CD4-positive, alpha-beta T cell treated with Interleukin-21 for 1 hour (primary cell): Measurements from ENCODE around the gene CFAP46.
"Not testable (repeated sequence)": the region's sequence is repeated elsewhere in the genome, so short reads cannot be mapped to it uniquely, and the experiment has no call there.

Experiments
- DNase-seq: peaks from one replicate; pipeline ENCODE4 v3.0.0-alpha.2; 2020

CFAP46 gene

DNA sequence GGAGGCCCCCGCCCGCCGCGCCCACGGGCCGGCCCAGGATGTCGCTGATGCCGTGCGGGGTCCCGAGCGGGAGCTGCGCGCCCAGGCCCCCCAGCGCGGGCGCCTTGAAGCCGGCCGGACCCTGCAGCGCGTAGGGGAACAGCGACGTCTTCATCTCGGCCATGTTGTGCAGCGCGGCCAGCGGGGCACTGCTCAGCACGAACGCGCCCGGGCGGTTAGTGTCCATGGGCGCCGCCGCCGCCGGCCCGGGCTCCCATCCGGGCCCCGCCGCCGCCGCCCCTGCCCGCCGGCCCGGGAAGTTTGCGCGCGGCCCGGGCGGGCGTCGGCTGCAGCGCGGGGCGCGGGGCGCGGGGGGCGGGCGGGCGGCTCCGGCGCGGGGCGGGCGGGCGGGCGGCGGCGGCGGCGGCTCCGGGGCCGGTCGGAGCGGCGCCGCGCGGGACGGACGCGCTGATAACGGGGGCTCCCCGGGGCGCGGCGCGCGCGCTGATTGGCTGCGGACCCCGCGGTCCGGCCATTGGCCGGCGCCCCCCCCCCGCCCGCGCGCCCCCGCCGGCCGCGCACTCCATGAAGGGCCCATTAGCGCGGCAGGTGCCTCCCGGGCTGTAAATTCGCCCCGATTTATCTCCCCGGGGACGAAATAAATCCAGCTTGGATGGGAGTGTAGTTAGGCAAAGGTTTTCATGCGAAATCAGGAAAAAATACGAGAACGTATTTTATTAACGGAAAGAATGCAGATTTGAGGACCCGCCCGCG is 156.5 kb downstream of the CFAP46 start, which contains the start of gene NKX6-2:
Gene NKX6-2, minus strand, starts transcription at position 425 of the 753 bp plus-strand sequence. Its CDS starts 199 bp downstream, at position 226.
- DNase-seq, result no peak

DNA sequence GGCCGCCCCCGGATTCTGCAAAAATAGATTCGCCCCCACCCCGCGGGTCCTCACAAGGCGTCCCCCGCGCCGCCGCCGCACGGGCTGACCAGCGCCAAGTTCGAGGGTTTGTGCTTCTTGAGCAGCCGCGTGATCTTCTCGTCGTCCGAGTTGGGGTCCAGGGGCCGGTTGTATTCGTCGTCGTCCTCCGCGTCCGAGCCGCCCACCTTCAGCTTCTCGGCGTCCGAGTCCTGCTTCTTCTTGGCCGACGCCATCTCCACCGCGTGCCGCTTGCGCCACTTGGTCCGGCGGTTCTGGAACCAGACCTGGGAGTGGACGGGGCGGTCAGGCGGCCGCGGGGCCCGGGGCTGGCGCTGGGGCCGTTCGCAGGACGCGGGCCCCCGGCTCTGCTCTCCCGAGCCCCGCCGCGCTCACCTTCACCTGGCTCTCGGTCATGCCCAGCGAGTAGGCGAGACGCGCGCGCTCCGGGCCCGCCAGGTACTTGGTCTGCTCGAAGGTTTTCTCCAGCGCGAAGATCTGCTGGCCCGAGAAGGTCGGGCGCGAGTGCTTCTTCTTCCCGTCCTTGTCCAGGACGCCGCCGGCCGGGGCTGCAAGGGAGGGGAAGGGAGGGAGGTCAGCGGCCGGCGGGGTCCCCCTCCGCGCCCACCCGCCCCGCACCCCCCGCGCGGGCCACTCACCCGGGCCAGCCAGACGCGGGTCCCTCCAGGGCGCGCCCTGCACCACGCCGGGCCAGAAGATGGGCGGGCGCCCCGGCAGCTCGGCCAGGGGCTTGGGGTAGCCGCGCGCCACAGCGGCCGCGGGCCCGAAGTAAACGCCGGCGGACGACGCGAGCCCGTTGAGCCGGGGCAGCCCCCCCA is 157.3 kb downstream of the CFAP46 start:
- no peak for DNase-seq

DNA sequence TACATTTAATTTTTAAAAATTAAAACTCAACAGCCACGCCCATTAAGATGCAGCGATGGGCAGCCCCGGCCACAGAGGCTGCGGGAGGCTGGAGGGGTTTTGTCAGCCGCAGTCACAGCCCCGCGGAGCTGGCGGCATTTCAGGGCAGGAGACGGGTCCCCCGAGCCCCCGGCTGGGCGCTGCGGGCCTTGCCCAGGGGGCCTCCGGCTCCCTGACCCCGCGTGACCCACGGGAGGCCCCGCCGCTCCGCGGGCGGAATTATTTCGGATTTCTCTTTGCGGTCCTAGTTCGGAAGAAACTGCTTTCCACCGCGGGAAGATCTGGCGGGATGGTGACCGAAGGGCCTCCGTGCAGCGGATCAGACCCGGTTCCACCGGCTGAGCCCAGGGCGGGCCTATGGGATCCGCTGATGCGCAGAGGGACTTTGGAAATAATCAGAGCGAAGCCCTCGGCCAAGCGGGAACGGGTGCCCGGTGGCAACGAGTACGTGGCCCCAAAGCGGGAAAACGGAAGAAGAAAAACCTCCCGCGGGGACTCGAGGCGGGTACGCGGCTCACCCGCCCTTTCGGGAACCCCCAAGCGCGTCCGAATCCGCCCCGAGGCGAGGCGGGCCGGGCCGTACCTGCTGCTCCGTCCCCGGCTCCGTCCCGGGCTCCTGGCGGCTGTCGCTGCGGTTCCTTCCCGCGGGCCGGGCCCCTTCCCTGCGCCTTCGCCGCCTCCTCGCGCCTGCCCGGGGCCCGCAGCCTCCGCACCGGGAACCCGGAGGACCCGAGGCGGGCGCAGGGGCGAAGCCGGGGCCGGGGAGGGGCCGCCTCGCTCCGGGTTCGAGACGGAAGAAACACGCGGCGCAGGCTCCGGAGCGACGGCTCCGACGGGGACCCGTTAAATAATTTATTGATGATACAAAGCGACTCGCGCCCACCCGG is 158.2 kb downstream of the CFAP46 start:
- DNase-seq, result no peak

DNA sequence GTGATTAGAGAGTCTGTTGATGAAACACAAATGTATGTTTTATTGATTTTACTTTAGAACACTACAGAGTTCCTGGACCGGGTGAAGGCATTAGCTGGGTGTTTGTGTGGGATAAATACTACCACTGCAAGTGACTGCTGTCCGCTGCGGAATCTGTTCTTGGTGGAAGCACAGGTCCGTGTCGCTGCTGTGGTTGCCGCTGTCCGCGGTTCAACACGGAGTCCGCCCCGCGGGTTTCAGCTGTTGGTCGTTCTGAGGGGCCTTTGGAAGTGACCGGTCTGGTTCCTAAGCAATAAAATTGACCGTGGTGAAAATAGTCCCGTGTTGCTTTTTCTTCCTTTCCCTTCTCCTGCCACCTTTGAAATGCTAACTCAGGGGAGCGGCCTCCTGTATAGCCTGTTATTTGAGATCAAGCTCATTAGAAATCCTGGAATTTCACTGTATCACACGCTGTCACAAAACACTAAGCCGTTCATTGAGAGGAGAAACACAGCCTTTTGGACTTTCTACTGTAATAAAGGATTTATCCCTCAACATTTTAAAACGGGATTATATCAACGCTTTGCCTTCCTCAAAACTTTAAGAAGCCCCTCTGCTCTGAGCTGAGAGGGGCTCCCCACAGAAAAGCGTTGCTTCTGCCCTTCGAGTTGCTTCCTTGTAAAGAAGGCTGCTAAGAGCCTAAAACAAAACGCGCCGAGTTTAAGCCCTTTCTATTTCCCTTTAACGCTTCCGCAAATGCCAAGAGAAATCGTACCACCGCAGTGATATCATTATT is 159.0 kb downstream of the CFAP46 start:
- DNase-seq, result no peak

DNA sequence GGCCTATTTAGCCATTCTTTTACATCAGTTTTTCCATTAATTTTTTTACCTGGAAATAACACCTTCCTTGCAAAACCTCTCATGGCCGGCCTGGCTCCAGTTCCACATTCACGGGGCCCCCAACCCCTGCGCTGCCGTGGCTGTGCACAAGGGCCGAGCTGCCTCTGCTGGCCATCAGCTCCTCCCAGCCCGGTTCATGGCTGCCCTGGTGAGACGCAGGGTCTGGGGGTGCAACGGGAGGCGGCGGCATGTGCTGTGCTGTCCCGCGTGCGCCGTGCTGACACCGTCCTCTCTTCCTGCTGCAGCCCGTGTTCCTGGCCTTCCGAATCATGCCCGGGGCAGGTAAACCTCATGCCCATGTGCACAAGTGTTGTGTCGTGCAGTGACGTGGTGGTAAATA is 160.8 kb downstream of the CFAP46 start:
- no peak for DNase-seq

DNA sequence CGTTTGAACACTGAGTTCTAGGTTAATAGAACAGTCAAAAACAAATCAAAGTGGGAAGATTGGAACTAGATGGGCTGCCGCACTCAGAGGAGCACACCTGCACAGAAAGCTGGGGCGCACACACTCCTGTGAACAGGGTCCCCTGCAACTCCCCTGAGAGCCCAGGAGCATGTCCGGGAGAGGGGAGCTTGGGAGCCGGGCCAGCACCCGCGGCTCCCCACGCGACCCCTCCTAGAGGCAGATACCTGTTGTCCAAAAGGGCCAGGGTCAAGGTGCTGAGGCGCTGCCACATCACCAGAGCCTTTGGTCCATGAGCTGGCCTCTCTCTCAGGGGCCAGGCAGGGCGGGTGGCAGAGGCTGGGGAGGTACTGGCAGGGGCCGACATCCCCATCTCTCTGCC is 162.0 kb downstream of the CFAP46 start:
- DNase-seq, result no peak

DNA sequence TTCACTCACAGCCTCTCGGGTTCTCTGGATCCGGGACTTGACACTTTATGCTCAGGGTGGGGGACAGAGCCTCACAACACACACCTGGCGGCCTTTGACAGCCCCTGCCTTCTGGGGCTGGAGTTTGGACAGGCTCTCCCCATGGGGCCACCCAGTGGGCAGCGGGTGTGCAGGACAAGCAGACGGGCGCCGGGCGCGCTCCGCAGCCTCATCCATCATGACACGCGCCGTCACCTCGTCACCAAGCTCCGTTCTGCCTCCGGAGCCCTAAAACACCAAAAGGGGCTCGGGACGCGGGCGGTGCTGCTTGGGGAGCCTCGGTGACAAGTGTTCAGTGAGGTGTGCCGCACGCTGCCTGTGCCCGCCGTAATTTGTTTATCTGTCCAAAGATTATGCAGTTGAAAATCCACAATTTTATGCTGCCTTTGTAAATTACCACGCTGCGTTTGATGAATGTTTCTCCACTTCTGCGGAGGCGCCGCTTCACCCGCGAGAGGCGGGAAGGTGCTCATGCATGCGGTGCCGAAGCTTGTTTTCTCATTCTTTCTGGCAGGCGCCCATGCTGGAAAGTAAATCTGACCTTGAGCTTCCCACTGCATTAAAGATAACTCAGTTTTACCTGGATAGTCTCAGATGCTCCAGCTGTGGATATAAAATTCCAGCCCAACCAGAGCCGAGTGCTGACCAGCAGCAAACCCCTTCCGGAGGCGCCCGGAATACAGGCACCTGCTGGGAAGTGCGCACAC is 162.6 kb downstream of the CFAP46 start:
- no peak for DNase-seq

DNA sequence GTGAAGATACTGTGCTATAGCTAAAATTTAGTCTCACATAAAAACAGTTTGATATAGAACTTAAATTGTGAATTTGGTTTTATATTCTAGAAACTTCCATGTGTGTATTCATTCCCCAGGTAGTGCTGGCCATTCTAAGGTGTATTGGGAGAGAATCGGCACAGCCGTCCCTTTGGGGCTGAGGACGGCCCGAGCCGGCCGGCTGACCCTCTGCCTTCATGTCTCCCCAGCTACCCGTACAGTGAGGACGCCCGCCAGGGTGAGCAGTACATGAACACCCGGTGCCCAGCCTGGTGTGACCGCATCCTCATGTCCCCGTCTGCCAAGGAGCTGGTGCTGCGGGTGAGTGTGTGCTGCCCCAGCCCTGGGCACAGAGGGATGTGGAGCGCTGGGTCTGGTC is 164.9 kb downstream of the CFAP46 start:
- no peak for DNase-seq

DNA sequence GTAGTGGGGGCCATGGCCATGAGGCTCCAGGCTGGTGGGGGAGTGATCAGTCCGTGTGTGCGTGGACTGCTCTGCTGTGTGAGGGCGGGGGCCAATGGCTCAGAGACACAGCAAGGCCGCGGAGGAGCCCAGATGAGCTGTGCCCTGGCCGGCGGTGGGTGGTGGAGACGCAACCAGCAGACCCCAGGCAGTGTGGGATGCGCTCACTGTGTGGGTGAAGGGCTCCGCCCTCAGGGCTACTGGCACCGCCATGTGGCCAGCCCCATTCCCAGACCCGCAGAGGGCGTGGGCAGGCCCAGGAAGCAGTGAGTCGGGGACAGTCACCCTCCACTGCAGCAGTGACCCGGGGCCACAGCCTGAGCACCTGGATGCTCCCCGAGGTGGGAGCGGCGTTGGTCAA is 165.5 kb downstream of the CFAP46 start:
- DNase-seq, result no peak

DNA sequence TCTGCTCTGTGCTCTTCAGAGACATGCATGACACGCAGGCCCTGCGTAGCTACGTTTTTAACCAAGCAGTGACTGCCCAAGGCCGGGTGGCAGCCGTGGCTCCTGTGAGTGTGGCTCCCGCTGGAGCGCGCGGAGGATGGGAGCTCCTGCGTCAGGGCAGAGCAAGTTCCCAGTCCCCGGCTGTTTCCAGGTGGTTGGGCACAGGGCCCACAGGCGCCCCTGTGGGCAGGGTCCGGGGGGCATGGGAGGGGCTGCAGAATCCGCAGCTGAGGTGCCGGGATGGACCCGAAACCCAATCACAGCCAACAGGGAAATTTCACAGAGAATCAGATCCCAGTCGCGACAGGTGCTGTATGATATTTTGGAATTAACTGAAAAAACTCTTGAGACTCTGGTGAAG is 166.2 kb downstream of the CFAP46 start:
- no peak for DNase-seq

DNA sequence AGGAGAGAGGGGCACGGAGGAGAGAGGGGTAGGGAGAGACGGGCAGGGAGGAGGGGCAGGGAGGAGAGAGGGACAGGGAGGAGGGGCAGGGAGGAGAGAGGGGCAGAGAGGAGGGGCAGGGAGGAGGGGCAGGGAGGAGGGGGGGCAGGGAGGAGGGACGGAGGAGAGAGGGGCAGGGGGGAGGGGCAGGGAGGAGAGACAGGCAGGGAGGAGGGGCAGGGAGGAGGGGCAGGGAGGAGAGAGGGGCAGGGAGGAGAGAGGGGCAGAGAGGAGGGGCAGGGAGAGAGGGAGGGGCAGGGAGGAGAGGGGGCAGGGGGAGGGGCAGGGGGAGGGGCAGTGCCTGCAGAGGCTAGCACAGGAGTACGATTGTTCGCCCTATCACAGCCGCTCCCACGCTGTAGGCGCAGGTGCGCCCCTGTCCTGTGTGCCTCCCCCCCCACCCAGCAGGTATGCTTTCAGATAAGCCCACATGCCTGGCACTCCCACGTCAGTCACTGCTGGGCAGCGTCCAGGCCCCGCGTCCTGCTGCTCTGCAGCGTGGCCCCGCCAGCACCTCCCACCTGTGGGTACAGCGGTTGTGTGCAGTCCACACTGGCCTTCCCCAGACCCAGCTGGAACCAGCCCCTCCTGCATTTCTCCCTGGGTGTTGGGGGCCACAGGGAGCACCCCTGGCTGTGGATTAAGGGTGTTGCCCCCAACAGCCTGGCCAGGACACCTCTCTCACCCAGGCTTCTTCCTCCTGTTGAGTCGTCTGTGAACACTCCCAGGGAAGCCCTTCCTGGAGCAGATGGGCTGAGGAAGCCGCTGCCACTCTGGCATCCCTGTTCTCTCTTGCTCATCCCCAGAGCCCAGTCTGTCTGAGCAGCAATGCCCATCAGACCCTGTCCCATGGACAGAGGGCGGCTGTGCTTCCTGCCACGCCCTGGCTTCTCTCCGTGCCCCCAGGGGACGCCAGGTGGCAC is 167.2 kb downstream of the CFAP46 start:
- DNase-seq, result no peak

DNA sequence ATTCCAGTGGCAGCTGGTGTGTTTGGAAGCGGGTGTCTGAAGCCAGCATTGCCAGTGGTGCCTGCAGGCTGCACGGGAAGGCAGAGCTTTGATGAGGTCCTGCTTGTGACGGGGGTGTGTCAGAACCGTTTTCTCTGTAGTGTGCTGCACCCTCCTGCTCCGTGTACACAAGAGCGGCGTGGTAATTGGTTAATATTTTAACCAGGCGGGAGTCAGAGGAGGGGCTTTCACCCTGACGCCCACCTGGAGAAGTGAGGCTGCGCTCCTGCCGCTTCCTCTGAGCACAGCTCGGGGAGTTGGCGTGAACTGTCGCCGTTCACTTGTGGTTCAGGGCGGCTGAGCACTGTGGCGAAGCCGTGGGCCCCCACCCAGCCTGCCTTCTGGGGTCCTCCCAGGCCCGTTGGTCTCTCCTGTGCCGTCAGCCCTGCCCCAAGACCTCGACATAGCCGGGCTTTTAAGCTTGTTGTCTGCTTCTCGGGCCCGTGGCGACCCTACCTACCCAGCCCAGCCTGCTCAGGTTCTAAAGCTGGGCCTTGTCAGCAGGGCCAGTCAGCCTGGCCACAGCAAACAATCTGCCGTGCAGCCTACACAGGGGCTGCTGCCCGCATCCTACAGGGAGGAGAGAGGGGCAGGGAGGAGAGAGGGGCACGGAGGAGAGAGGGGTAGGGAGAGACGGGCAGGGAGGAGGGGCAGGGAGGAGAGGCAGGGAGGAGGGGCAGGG is 168.0 kb downstream of the CFAP46 start:
- no peak for DNase-seq

DNA sequence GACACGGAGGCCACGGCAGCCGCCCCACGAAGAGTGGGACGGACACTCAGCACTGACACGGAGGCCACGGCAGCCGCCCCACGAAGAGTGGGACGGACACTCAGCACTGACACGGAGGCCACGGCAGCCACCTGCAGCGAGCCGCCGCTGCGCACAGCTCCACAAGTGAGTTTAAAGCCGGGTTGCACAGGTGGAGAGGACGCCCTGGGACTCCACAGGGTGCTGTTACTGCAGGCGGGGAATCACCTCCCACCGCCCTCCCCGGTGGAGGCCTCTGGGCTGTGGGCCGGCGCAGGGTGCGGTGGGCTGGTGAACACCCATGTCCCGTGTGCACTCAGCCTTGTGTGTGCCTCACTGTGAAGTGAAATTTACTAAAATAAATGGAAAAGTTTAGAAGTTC is 169.6 kb downstream of the CFAP46 start:
- not testable (repeated sequence) for DNase-seq

DNA sequence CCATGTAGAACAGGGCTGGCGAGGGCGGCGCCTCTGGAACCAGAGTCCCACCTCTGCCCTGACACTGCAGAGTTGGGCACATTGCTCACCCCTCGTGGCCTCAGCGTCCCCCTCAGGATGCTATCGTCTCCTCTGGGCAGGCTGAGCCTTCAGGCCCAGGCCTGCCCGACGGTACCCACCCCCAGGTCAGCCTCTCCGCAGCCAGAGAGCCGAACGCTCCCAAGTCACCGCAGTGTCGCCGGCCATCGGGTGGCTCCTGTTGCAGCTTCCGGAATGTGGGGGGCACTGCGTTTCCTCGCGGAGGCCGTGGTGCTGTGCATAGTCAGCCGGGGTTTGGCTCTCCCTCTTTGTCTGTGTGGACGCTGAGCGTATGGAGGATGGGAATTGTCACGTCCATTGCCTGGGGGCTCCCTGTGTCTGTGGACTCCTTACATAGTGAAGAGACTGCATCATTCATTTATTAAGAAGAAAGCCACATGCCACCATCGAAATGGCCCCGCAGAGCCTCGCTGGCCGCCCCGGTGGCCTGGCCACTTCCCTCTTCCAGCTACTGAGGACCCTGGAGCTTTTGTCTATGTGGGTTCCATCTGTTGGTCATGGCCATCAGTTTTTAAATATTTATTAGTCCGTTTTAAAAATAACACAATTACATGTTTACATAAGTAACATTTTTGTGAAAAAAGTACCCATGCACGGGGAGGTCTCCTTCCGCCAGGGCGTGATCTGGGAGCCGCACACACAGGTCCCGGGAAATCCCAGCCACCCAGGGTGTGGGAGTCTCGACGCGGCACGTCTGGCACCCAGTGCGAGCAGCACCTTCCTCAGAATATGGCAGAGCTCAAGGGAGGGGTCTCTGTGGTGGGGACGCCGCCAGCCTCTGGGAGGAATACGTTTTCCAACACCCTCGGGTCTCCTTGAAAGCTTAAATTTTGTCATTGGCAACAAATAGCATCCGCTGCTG is 172.0 kb downstream of the CFAP46 start:
- no peak for DNase-seq

DNA sequence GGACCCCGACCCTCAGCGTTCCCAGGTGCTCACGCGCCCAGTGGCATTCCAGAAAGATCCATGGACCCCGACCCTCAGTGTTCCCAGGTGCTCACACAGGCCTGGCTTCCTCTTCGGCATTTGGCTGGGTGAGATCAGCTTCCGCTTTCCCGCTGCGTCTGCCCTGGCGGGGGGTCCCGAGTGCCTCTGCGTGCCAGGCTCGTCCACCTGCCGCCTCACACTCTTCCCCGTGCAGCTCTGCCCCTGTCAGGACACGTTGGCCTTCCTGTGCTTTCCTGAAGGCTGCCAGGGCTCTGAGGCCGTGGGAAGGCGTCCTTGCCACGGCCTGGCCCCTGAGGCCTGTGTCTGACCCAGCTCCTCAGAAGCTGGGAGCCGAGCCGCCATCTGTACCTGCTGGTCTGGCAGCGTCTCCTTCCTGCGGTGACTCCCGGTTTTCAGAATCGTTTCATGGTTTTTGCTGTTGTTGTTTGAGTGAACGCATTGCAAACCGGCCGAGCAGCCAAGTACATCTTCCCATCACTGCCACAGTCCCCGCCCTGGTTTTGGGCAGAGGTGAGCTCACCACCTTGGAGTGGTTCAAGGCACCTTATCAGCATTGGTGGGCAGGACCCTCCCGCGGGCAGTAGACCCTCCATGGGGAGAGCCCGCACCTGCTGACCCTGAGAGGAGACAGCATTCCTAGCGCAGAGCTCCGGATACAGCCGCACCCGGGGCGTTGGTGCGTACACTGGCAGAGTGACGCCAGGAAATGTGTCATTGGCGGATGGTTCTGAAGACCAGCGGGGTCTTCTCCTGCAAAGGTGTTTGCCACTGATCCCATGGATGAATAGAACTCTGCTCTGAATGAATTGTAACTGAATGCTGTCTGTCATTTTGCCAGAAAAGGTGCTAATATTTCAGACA is 173.8 kb downstream of the CFAP46 start:
- no peak for DNase-seq

DNA sequence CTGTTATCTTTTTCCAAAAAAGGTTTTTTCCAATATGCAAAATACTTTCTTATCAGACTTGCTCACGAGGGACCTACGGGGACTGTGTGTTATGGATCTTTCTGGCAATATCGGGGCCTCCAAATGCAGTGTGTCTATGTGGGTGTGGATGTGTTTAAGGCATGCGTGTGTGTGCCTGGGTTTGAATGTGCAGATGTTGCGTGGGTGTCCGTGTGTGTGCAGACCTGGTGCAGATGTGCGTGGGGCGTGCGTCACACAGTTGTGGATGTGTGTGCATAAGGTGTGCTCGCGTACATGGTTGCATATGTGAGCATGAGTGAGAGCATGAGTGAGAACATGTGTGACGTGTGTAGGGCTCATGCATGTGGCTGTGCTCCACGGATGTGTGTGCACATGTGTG is 176.1 kb downstream of the CFAP46 start:
- no peak for DNase-seq

DNA sequence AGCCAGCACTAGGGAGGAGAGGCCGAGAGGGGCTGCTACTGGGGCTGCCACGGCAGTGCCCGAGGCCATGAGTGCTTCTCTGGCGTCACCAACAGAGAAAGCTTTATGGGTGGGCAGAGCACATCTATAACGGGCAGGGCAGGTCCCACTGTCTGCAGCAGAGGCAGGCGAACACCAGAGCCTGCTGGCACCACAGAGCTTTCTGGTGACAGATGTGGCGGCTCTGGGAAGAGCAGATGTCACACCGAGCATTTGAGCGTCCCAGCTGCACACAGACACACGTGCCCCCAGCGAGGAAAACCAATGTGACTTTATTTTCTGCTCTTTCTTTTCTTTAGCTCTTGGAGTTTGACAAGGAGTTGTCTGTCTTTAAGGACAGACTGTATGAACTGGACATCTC is 176.9 kb downstream of the CFAP46 start:
- DNase-seq, result no peak
